ENCODE measurements around the gene BTBD19.

GRCh38 chr1:44821240-44821715 lies 13.0 kb downstream of the BTBD19 start:
- TF ChIP-seq CTCF (IDR thresholded peaks at IDR 0.05), result no peak
- no peak for TF ChIP-seq POLR2AphosphoS5 (IDR thresholded peaks at IDR 0.05)
